Spinal cord (tissue), 10 donors: ENCODE data around the gene IGSF3. TPM values are rescaled to one million over a fixed set of nuclear protein-coding genes. Genes with fewer than 3 reads are reported as not detected.
"Not testable (repeated sequence)": the region's sequence is repeated elsewhere in the genome, so short reads cannot be mapped to it uniquely, and the experiment has no call there.

Experiments
- DNase-seq, 6 donors: peaks; one replicate each; pipeline versions ENCODE4 v3.0.0 to v3.0.0-alpha.2; 2013 to 2015; ENCODE audit warnings: low spot score in 6 of 6, low read depth in 4 of 6
- H3K27ac ChIP-seq: one replicate; pipeline ENCODE4 v1.5.1; 2013; ENCODE audit warnings: low read depth, low read length, control low read depth
- H3K27me3 ChIP-seq: one replicate; pipeline ENCODE4 v1.6.1; 2013; ENCODE audit warnings: low read length; ENCODE audit not compliant: control insufficient read depth, insufficient read depth
- H3K36me3 ChIP-seq: one replicate; pipeline ENCODE4 v1.6.1; 2013; ENCODE audit warnings: low read length; ENCODE audit not compliant: control insufficient read depth, insufficient read depth
- H3K4me1 ChIP-seq: one replicate; pipeline ENCODE4 v1.6.1; 2013; ENCODE audit warnings: low read length; ENCODE audit not compliant: control insufficient read depth, insufficient read depth
- H3K4me3 ChIP-seq: one replicate; pipeline ENCODE4 v1.5.1; 2013; ENCODE audit warnings: low read depth, low read length, control low read depth
- H3K9me3 ChIP-seq: one replicate; pipeline ENCODE4 v1.6.1; 2013; ENCODE audit warnings: low read length; ENCODE audit not compliant: control insufficient read depth, insufficient read depth
- WGBS: methylation state at CpG from one replicate; pipeline ENCODE4 v1.1.5; 2013; ENCODE audit warnings: missing lambda C conversion rate; ENCODE audit not compliant: insufficient coverage; 5-methylcytosine and 5-hydroxymethylcytosine counted together
- polyA plus RNA-seq, 2 donors: library from polyadenylated mRNA; unstranded; fragments of 120-200 nt; gene quantifications; one replicate each; pipeline ENCODE4 v1.2.1, GENCODE V29; 2013; ENCODE audit not compliant: insufficient read length in 2 of 2
- total RNA-seq, 2 donors: library from RNA; depleted of rRNA in 1 of 2; stranded (reverse); fragments of 120-200 nt in 1 of 2; fragments of >200 nt in 1 of 2; gene quantifications; one replicate each; pipeline versions ENCODE4 v1.2.3 to v1.2.4, GENCODE V29; 2013 to 2014
- donor health status: healthy.

Gene IGSF3
- total and polyA plus RNA-seq, 4 donors: 25.7 to 52.4 (median 45.3) TPM

GRCh38 chr1:116569381-116569670 lies 98.2 kb downstream of the IGSF3 start:
- H3K4me3 ChIP-seq: no peak overlapping the region

GRCh38 chr1:116568662-116569380 lies 98.7 kb downstream of the IGSF3 start:
- Histone ChIP-seq H3K4me1 (peaks cover 14% of the 10 kb centered on the region), H3K27me3 (peaks cover 10% of the 10 kb centered on the region), H3K27ac (no peak overlapping the region), H3K36me3 (peaks cover 3% of the 10 kb centered on the region), H3K9me3 (no peaks in the 10 kb centered on the region), H3K4me3 (no peak overlapping the region)
- DNase-seq: no peak
- WGBS: 97% methylated on average over 2 of the region's 2 CpGs

More at GRCh38 chr1:116569381-116569670, 98.2 kb downstream of the IGSF3 start:
- no peak overlapping the region for H3K27ac ChIP-seq
- no peak for DNase-seq
- peaks cover 14% of the 10 kb centered on the region for H3K4me1 ChIP-seq
- peaks cover 10% of the 10 kb centered on the region for H3K27me3 ChIP-seq
- peaks cover 3% of the 10 kb centered on the region for H3K36me3 ChIP-seq
- H3K9me3 ChIP-seq: no peaks in the 10 kb centered on the region

GRCh38 chr1:116567790-116568661 lies 99.5 kb downstream of the IGSF3 start:
- DNase-seq: no peak
- WGBS: 50% methylated on average over 1 of the region's 4 CpGs
- H3K27ac ChIP-seq: no peak overlapping the region
- H3K36me3 ChIP-seq: peaks cover 3% of the 10 kb centered on the region
- peaks cover 10% of the 10 kb centered on the region for H3K27me3 ChIP-seq
- H3K9me3 ChIP-seq: peaks cover 4% of the 10 kb centered on the region
- no peak overlapping the region for H3K4me3 ChIP-seq
- H3K4me1 ChIP-seq: peaks cover 14% of the 10 kb centered on the region

GRCh38 chr1:116565222-116565621 lies 102.3 kb downstream of the IGSF3 start:
- H3K4me1 ChIP-seq: peaks cover 7% of the 10 kb centered on the region
- WGBS: 100% methylated on average over 1 of the region's 1 CpG
- no peak overlapping the region for H3K4me3 ChIP-seq
- no peak overlapping the region for H3K27ac ChIP-seq
- H3K36me3 ChIP-seq: peaks cover 3% of the 10 kb centered on the region
- no peak for DNase-seq
- H3K9me3 ChIP-seq: peaks cover 4% of the 10 kb centered on the region
- peaks cover 2% of the 10 kb centered on the region for H3K27me3 ChIP-seq

GRCh38 chr1:116564426-116564825 lies 103.1 kb downstream of the IGSF3 start:
- Histone ChIP-seq H3K4me3 (no peak overlapping the region), H3K27ac (no peak overlapping the region), H3K36me3 (no peaks in the 10 kb centered on the region), H3K4me1 (no peaks in the 10 kb centered on the region), H3K27me3 (no peaks in the 10 kb centered on the region), H3K9me3 (peaks cover 4% of the 10 kb centered on the region)
- no peak for DNase-seq
- WGBS: 100% methylated on average over 1 of the region's 1 CpG

- not testable (repeated sequence) for H3K27ac ChIP-seq
- WGBS: no CpG with 5 or more reads among the region's 4 CpGs
Observed at GRCh38 chr1:116562465-116562864, 105.1 kb downstream of the IGSF3 start.

GRCh38 chr1:116561563-116561962 lies 106.0 kb downstream of the IGSF3 start:
- Histone ChIP-seq H3K4me1 (no peaks in the 10 kb centered on the region), H3K27me3 (no peaks in the 10 kb centered on the region), H3K4me3 (no peak overlapping the region), H3K36me3 (no peaks in the 10 kb centered on the region), H3K9me3 (peaks cover 4% of the 10 kb centered on the region), H3K27ac (no peak overlapping the region)
- no peak for DNase-seq

More at GRCh38 chr1:116562465-116562864, 105.1 kb downstream of the IGSF3 start:
- H3K27me3 ChIP-seq, DNase-seq, H3K4me1 ChIP-seq, H3K4me3 ChIP-seq, H3K36me3 ChIP-seq, H3K9me3 ChIP-seq: not testable (repeated sequence)

GRCh38 chr1:116560704-116561490 lies 106.6 kb downstream of the IGSF3 start:
- Histone ChIP-seq H3K4me1 (no peaks in the 10 kb centered on the region), H3K4me3 (no peak overlapping the region), H3K27ac (no peak overlapping the region), H3K27me3 (no peaks in the 10 kb centered on the region), H3K36me3 (no peaks in the 10 kb centered on the region), H3K9me3 (peaks cover 4% of the 10 kb centered on the region)
- 81% methylated on average over 3 of the region's 4 CpGs for WGBS
- no peak for DNase-seq

GRCh38 chr1:116559304-116559761 lies 108.2 kb downstream of the IGSF3 start:
- no peak overlapping the region for H3K4me3 ChIP-seq
- H3K36me3 ChIP-seq: no peaks in the 10 kb centered on the region
- no peak overlapping the region for H3K27ac ChIP-seq
- H3K4me1 ChIP-seq: no peaks in the 10 kb centered on the region
- WGBS: 90% methylated on average over 8 of the region's 8 CpGs
- peaks cover 4% of the 10 kb centered on the region for H3K9me3 ChIP-seq
- DNase-seq: no peak
- no peaks in the 10 kb centered on the region for H3K27me3 ChIP-seq
